SU-DHL-6 (cell line): Measurements from ENCODE around the gene RFC2.

Source experiments
- H2AFZ ChIP-seq: fragments of 200-600 bp; sonication (generic); 2 replicates; pipeline ENCODE4 v1.6.1; 2014; ENCODE audit warnings: low read depth, mild to moderate bottlenecking, moderate library complexity, mixed read lengths, antibody characterized with exemption, low read length; ENCODE audit not compliant: severe bottlenecking
- H3F3A ChIP-seq: fragments of 200-600 bp; shearing (Covaris generic); 2 replicates; pipeline ENCODE4 v1.6.0; 2016; ENCODE audit warnings: antibody characterized with exemption, mild to moderate bottlenecking; ENCODE audit not compliant: insufficient read depth
- H3K27ac ChIP-seq: fragments of 200-600 bp; sonication (generic); 2 replicates; pipeline ENCODE4 v1.5.1; 2016; ENCODE audit warnings: low read depth, mild to moderate bottlenecking, low read length, moderate library complexity, mixed read lengths
- H3K27me3 ChIP-seq: fragments of 200-600 bp; sonication (generic), shearing (Covaris generic); 2 replicates; pipeline ENCODE4 v1.6.0; 2014; ENCODE audit warnings: mild to moderate bottlenecking, low read length
- H3K36me3 ChIP-seq: fragments of 200-600 bp; sonication (generic); 2 replicates; pipeline ENCODE4 v1.6.1; 2014; ENCODE audit warnings: mild to moderate bottlenecking, low read length, mixed read lengths
- H3K4me2 ChIP-seq: fragments of 300-600, 200-600 bp; shearing (Covaris generic), sonication (generic); 2 replicates; pipeline ENCODE4 v1.6.0; 2014; ENCODE audit warnings: low read length, low read depth, mild to moderate bottlenecking; ENCODE audit not compliant: poor library complexity, severe bottlenecking
- H3K4me3 ChIP-seq: fragments of 200-600 bp; sonication (generic); 2 replicates; pipeline ENCODE4 v1.5.1; 2014; ENCODE audit warnings: antibody characterized with exemption, low read length, mild to moderate bottlenecking, mixed read lengths; ENCODE audit not compliant: insufficient read depth, poor library complexity, severe bottlenecking
- H3K79me2 ChIP-seq: fragments of 200-600 bp; sonication (generic); 2 replicates; pipeline ENCODE4 v1.6.1; 2014; ENCODE audit warnings: mild to moderate bottlenecking, low read length, moderate library complexity; ENCODE audit not compliant: insufficient read depth
- H3K9ac ChIP-seq: fragments of 200-600 bp; sonication (generic); 2 replicates; pipeline ENCODE4 v1.7.0; 2014; ENCODE audit warnings: mild to moderate bottlenecking, low read length
- H3K9me2 ChIP-seq: fragments of 200-600 bp; sonication (generic); replicated peaks from 2 replicates; pipeline ENCODE4 v1.6.1; 2014; ENCODE audit warnings: low read length; ENCODE audit not compliant: insufficient read depth
- H3K9me3 ChIP-seq: fragments of 200-600 bp; sonication (generic); 2 replicates; pipeline ENCODE4 v1.6.1; 2014; ENCODE audit warnings: low read length, mixed read lengths; ENCODE audit not compliant: insufficient read depth
- H4K20me1 ChIP-seq: fragments of 200-600 bp; sonication (generic); 2 replicates; pipeline ENCODE4 v1.6.1; 2014; ENCODE audit warnings: low read depth, mild to moderate bottlenecking, antibody characterized with exemption, low read length, moderate library complexity, mixed read lengths
- CTCF ChIP-seq: fragments of 200-600 bp; sonication (generic); IDR thresholded peaks from one replicate; pipeline ENCODE4 v1.5.1; 2017; ENCODE audit warnings: antibody characterized with exemption, mild to moderate bottlenecking, low read length, moderate library complexity; ENCODE audit not compliant: insufficient read depth, poor library complexity, severe bottlenecking
- EZH2phosphoT487 ChIP-seq: fragments of 200-600 bp; sonication (generic), shearing (Covaris generic); conservative IDR thresholded peaks from 2 replicates; pipeline ENCODE4 v1.6.1; 2018; ENCODE audit warnings: mild to moderate bottlenecking, antibody characterized with exemption, low read length, moderate library complexity, mixed read lengths

The RFC2 gene

GRCh38 chr7:74183142-74183541, 71.1 kb downstream of the RFC2 start:
- Histone ChIP-seq H2AFZ (no peak overlapping the region), H3K9me2 (no peaks in the 10 kb centered on the region), H3K9ac (no peak overlapping the region), H4K20me1 (peaks cover 77% of the 10 kb centered on the region), H3K79me2 (peaks cover 100% of the 10 kb centered on the region), H3K4me2 (no peak overlapping the region), H3K36me3 (peaks cover 21% of the 10 kb centered on the region; the same call in 1 of the 2 replicates), H3K27me3 (no peaks in the 10 kb centered on the region), H3K27ac (no peak overlapping the region; the same call in 1 of the 2 replicates), H3K4me3 (no peak overlapping the region), H3F3A (0 out of 2 replicates have a peak, but pooled peaks cover 6% of the 10 kb centered on the region), H3K9me3 (no peaks in the 10 kb centered on the region)
- no peak for TF ChIP-seq EZH2phosphoT487

GRCh38 chr7:74182453-74183090, 71.6 kb downstream of the RFC2 start:
- Histone ChIP-seq H3K27ac (no peak overlapping the region), H3K9ac (no peak overlapping the region), H3F3A (0 out of 2 replicates have a peak, but pooled peaks cover 6% of the 10 kb centered on the region)

GRCh38 chr7:74181821-74182220, 72.4 kb downstream of the RFC2 start:
- no peak overlapping the region for H2AFZ ChIP-seq
- H3K9me3 ChIP-seq: no peaks in the 10 kb centered on the region
- peaks cover 77% of the 10 kb centered on the region for H4K20me1 ChIP-seq
- no peak overlapping the region for H3K4me2 ChIP-seq
- no peak overlapping the region for H3K4me3 ChIP-seq
- H3F3A ChIP-seq: 0 out of 2 replicates have a peak, but pooled peaks cover 6% of the 10 kb centered on the region
- no peak overlapping the region for H3K27ac ChIP-seq
- H3K36me3 ChIP-seq: peaks cover 19% of the 10 kb centered on the region; the same call in 1 of the 2 replicates
- H3K9ac ChIP-seq: no peak overlapping the region
- TF ChIP-seq CTCF (no peak), EZH2phosphoT487 (no peak)
- H3K9me2 ChIP-seq: no peaks in the 10 kb centered on the region
- peaks cover 100% of the 10 kb centered on the region for H3K79me2 ChIP-seq
- no peaks in the 10 kb centered on the region for H3K27me3 ChIP-seq

More at GRCh38 chr7:74182453-74183090, 71.6 kb downstream of the RFC2 start:
- H3K36me3 ChIP-seq: peaks cover 18% of the 10 kb centered on the region; the same call in 1 of the 2 replicates
- H3K27me3 ChIP-seq: no peaks in the 10 kb centered on the region
- peaks cover 77% of the 10 kb centered on the region for H4K20me1 ChIP-seq
- no peak overlapping the region for H2AFZ ChIP-seq
- H3K9me2 ChIP-seq: no peaks in the 10 kb centered on the region
- no peak overlapping the region for H3K4me2 ChIP-seq
- no peaks in the 10 kb centered on the region for H3K9me3 ChIP-seq
- H3K79me2 ChIP-seq: peaks cover 100% of the 10 kb centered on the region
- no peak for TF ChIP-seq CTCF
- TF ChIP-seq EZH2phosphoT487: no peak
- H3K4me3 ChIP-seq: no peak overlapping the region
